Liver (tissue), 9 donors: ENCODE measurements around the gene ZNF423. TPM values are rescaled to one million over a fixed set of nuclear protein-coding genes. Genes with fewer than 3 reads are reported as not detected.

Experiments used
- DNase-seq: peaks from one replicate; pipeline ENCODE4 v3.0.0-alpha.2; 2017; ENCODE audit warnings: low spot score
- H3K27ac ChIP-seq, 2 donors: one replicate each; pipeline ENCODE4 v1.7.0; 2013; ENCODE audit warnings: inconsistent platforms in 2 of 2, low read length in 2 of 2, control low read depth in 1 of 2, low read depth in 1 of 2, mild to moderate bottlenecking in 1 of 2
- H3K27me3 ChIP-seq, 4 donors: one replicate each; pipeline versions ENCODE4 v1.6.1 to v1.7.0; 2013; ENCODE audit warnings: low read length in 3 of 4, inconsistent platforms in 1 of 4, mild to moderate bottlenecking in 1 of 4, moderate library complexity in 1 of 4; ENCODE audit not compliant: control insufficient read depth in 4 of 4, insufficient read depth in 4 of 4
- H3K36me3 ChIP-seq, 4 donors: one replicate each; pipeline versions ENCODE4 v1.6.1 to v1.7.0; 2013; ENCODE audit warnings: low read length in 3 of 4, mild to moderate bottlenecking in 3 of 4, low read depth in 1 of 4, moderate library complexity in 1 of 4; ENCODE audit not compliant: control insufficient read depth in 4 of 4, insufficient read depth in 3 of 4
- H3K4me1 ChIP-seq, 4 donors: one replicate each; pipeline versions ENCODE4 v1.6.1 to v1.7.0; 2013; ENCODE audit warnings: low read length in 3 of 4, mild to moderate bottlenecking in 3 of 4, moderate library complexity in 1 of 4; ENCODE audit not compliant: control insufficient read depth in 4 of 4, insufficient read depth in 4 of 4
- H3K4me3 ChIP-seq, 3 donors: one replicate each; pipeline versions ENCODE4 v1.6.1 to v1.7.0; 2013; ENCODE audit warnings: low read length in 3 of 3, control low read depth in 1 of 3, low read depth in 1 of 3, mild to moderate bottlenecking in 1 of 3
- H3K9ac ChIP-seq, 2 donors: one replicate each; pipeline ENCODE4 v1.7.0; 2013; ENCODE audit warnings: low read length in 2 of 2, mild to moderate bottlenecking in 2 of 2, moderate library complexity in 2 of 2, control low read depth in 1 of 2, low read depth in 1 of 2
- H3K9me3 ChIP-seq, 4 donors: one replicate each; pipeline versions ENCODE4 v1.6.1 to v1.7.0; 2013; ENCODE audit warnings: low read length in 3 of 4; ENCODE audit not compliant: control insufficient read depth in 4 of 4
- ATF3 ChIP-seq: IDR thresholded peaks from 2 replicates; pipeline ENCODE4 v1.6.1; 2016; ENCODE audit warnings: antibody characterized with exemption
- CTCF ChIP-seq: fragments of 150-350 bp; IDR thresholded peaks from 2 replicates; pipeline ENCODE4 v1.5.1; 2017; ENCODE audit warnings: improper control_type of control experiment, low read depth, low read length; ENCODE audit not compliant: missing input control
- EGR1 ChIP-seq, 2 donors: IDR thresholded peaks; 2 replicates each; pipeline ENCODE4 v1.6.1; 2016 to 2018; ENCODE audit warnings: antibody characterized with exemption in 2 of 2, low read depth in 2 of 2
- FOXA1 ChIP-seq: IDR thresholded peaks from 2 replicates; pipeline ENCODE4 v1.6.1; 2016; ENCODE audit warnings: antibody characterized with exemption
- FOXA2 ChIP-seq: IDR thresholded peaks from 2 replicates; pipeline ENCODE4 v1.6.1; 2016; ENCODE audit warnings: antibody characterized with exemption
- HNF4A ChIP-seq, 2 donors: conservative IDR thresholded peaks; 2 replicates each; pipeline ENCODE4 v1.6.1; 2016; ENCODE audit warnings: antibody characterized with exemption in 2 of 2, mild to moderate bottlenecking in 2 of 2
- NR2F2 ChIP-seq: IDR thresholded peaks from 2 replicates; pipeline ENCODE4 v1.6.1; 2016; ENCODE audit warnings: antibody characterized with exemption
- RAD21 ChIP-seq, 2 donors: IDR thresholded peaks; 2 replicates each; pipeline ENCODE4 v1.6.1; 2016; ENCODE audit warnings: antibody characterized with exemption in 2 of 2, mild to moderate bottlenecking in 2 of 2
- RXRA ChIP-seq, 2 donors: IDR thresholded peaks; 2 replicates each; pipeline ENCODE4 v1.6.1; 2017 to 2018; ENCODE audit warnings: antibody characterized with exemption in 2 of 2, mild to moderate bottlenecking in 1 of 2
- SP1 ChIP-seq: IDR thresholded peaks from 2 replicates; pipeline ENCODE4 v1.6.1; 2018; ENCODE audit warnings: antibody characterized with exemption, mild to moderate bottlenecking
- TAF1 ChIP-seq: conservative IDR thresholded peaks from 2 replicates; pipeline ENCODE4 v1.6.1; 2016; ENCODE audit warnings: antibody characterized with exemption, mild to moderate bottlenecking
- YY1 ChIP-seq: IDR thresholded peaks from 2 replicates; pipeline ENCODE4 v1.6.1; 2016; ENCODE audit warnings: antibody characterized with exemption, mild to moderate bottlenecking
- WGBS: extraction: QIAGEN DNeasy Blood & Tissue Kit; methylation state at CpG from one replicate; pipeline ENCODE4 v1.1.7; 2013; 5-methylcytosine and 5-hydroxymethylcytosine counted together
- polyA plus RNA-seq, 2 donors: library from polyadenylated mRNA; stranded (reverse) in 1 of 2; unstranded in 1 of 2; fragments of 200-250 nt in 1 of 2; fragments of >200 nt in 1 of 2; fragmentation: Nextera tagmentation in 1 of 2; extraction: Ambion mirVana in 1 of 2; gene quantifications; one replicate each; pipeline versions ENCODE4 v1.2.1 to v1.2.3, GENCODE V29; 2013 to 2015
- total RNA-seq, 2 donors: library from RNA; depleted of rRNA; stranded (reverse); fragments of >200 nt; gene quantifications; one replicate each; pipeline ENCODE4 v1.2.3, GENCODE V29; 2014
- TF ChIP-seq, protein P1 (sequence below): IDR thresholded peaks from 2 replicates; pipeline ENCODE4 v1.6.1; 2016; ENCODE audit warnings: antibody characterized with exemption
- TF ChIP-seq, protein P2 (sequence below): IDR thresholded peaks from 2 replicates; pipeline ENCODE4 v1.6.1; 2016; ENCODE audit warnings: antibody characterized with exemption, mild to moderate bottlenecking
- donor health status: healthy.
- donor health status: healthy.
- donor health status: healthy.
- donor health status: healthy.
- donor health status: healthy.

The ZNF423 gene
- total and polyA plus RNA-seq, 4 donors: 0.24 to 1.6 (median 0.39) TPM

GRCh38 chr16:49600976-49601375, 254.9 kb downstream of the ZNF423 start:
- WGBS: 96% methylated on average over 8 of the region's 8 CpGs
- Histone ChIP-seq H3K9me3 (no peaks in the 10 kb centered on the region), H3K9ac (no peak overlapping the region), H3K4me3 (no peak overlapping the region), H3K27me3 (no peaks in the 10 kb centered on the region), H3K36me3 (no peaks in the 10 kb centered on the region), H3K4me1 (no peaks in the 10 kb centered on the region), H3K27ac (no peak overlapping the region)
- no peak for DNase-seq
- TF ChIP-seq YY1: no peak
- TF ChIP-seq, protein P1, sequence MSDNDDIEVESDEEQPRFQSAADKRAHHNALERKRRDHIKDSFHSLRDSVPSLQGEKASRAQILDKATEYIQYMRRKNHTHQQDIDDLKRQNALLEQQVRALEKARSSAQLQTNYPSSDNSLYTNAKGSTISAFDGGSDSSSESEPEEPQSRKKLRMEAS: no peak
- no peak for TF ChIP-seq HNF4A (conservative IDR thresholded peaks at IDR 0.05)
- TF ChIP-seq FOXA2: no peak
- no peak for TF ChIP-seq TAF1
- TF ChIP-seq ATF3: no peak
- no peak for TF ChIP-seq CTCF
- no peak for TF ChIP-seq EGR1 (IDR thresholded peaks at IDR 0.05; ENCODE audit: low read depth in 2 of 2)
- TF ChIP-seq RAD21 (IDR thresholded peaks at IDR 0.05): no peak
- TF ChIP-seq NR2F2: no peak
- no peak for TF ChIP-seq RXRA (IDR thresholded peaks at IDR 0.05)

DNA sequence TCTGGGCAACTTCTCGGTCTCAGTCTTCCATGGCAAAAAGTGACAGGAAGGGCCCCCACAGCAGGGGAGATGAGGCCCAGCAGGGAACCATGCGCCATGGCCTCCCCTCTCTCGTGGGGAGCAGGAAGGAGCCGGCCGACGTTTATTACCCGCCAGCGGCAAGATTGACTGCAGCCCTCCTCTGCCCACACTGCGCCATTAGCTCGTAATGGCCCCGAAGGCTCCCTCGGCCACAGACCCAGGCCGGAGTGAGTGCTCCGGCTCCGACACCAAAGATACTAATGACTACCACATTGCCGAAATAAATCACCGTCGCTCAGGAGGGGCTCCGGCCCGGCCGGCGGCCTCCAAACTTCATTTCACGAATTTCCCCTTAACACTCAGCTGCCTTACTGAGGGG, 255.4 kb downstream of the ZNF423 start:
- no peaks in the 10 kb centered on the region for H3K36me3 ChIP-seq
- 91% methylated on average over 23 of the region's 23 CpGs for WGBS
- no peak overlapping the region for H3K4me3 ChIP-seq
- H3K9ac ChIP-seq: no peak overlapping the region
- DNase-seq: no peak
- H3K27me3 ChIP-seq: no peaks in the 10 kb centered on the region
- no peaks in the 10 kb centered on the region for H3K9me3 ChIP-seq
- H3K27ac ChIP-seq: no peak overlapping the region
- no peaks in the 10 kb centered on the region for H3K4me1 ChIP-seq
- TF ChIP-seq RAD21 (IDR thresholded peaks at IDR 0.05) (no peak), EGR1 (IDR thresholded peaks at IDR 0.05; ENCODE audit: low read depth in 2 of 2) (no peak), CTCF (no peak), SP1 (no peak), NR2F2 (no peak), FOXA1 (no peak), RXRA (IDR thresholded peaks at IDR 0.05) (no peak)
- TF ChIP-seq, protein P2, sequence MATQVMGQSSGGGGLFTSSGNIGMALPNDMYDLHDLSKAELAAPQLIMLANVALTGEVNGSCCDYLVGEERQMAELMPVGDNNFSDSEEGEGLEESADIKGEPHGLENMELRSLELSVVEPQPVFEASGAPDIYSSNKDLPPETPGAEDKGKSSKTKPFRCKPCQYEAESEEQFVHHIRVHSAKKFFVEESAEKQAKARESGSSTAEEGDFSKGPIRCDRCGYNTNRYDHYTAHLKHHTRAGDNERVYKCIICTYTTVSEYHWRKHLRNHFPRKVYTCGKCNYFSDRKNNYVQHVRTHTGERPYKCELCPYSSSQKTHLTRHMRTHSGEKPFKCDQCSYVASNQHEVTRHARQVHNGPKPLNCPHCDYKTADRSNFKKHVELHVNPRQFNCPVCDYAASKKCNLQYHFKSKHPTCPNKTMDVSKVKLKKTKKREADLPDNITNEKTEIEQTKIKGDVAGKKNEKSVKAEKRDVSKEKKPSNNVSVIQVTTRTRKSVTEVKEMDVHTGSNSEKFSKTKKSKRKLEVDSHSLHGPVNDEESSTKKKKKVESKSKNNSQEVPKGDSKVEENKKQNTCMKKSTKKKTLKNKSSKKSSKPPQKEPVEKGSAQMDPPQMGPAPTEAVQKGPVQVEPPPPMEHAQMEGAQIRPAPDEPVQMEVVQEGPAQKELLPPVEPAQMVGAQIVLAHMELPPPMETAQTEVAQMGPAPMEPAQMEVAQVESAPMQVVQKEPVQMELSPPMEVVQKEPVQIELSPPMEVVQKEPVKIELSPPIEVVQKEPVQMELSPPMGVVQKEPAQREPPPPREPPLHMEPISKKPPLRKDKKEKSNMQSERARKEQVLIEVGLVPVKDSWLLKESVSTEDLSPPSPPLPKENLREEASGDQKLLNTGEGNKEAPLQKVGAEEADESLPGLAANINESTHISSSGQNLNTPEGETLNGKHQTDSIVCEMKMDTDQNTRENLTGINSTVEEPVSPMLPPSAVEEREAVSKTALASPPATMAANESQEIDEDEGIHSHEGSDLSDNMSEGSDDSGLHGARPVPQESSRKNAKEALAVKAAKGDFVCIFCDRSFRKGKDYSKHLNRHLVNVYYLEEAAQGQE: no peak
